Measurements from ENCODE around the gene DENND2A.
"Not testable (repeated sequence)": the region's sequence is repeated elsewhere in the genome, so short reads cannot be mapped to it uniquely, and the experiment has no call there.

Gene DENND2A

DNA sequence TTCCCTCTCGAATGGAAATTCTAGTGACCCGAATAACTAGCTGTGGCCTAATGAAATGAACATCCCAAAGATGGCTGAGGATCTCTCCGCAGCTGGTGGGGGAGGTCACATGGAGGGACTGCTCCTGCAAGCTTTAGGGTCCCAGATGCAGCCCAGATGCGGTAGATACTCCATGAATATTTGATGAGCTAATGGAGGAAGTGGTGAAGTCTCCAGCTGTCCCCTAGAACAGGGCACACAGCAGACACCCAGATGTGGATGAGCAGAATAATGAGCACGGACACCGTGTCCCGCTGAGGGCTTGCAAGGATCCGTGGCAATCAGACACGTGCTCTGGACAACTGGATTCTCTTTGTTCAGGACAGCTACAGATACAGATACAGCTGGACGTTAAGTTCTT, 59.2 kb downstream of the DENND2A start:
- no peak for DNase-seq

DNA sequence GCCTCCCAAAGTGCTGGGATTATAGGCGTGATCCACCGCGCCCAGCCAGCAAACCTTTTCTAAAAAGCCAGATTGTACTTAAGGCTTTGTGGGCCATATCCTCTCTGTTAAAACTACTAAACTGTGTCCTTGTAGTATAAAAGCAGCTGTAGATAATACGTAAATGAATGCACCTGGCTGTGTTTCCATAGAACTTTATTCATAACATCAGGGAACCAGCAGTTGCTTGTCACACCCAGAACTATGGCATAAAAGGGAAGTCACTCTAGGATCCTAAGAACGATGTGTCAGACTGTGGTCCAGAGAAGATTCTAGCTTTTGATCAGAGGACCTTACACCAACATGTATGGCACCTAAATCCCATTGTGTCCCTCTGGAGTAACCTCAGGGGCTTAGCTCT, 63.0 kb downstream of the DENND2A start:
- no peak for DNase-seq

DNA sequence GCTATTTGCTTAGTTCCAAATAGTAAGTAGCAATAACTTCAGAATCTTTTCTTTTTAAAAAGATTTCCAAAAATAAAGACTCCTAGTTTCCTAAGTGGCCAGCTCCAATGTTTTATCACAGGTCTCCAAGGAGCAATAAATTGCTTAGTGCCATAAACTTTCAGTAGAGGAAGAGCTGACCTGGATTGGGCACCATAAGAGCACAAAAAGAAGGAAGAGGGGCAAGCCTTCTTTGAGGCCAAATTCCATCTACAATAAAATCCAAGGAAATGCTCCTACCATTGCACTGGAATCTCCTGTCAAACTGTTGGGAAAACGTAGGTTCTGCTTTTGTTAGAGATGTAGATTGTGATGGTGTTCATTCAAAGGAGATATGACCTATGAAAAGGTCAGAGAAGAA, 64.0 kb downstream of the DENND2A start:
- no peak for DNase-seq

DNA sequence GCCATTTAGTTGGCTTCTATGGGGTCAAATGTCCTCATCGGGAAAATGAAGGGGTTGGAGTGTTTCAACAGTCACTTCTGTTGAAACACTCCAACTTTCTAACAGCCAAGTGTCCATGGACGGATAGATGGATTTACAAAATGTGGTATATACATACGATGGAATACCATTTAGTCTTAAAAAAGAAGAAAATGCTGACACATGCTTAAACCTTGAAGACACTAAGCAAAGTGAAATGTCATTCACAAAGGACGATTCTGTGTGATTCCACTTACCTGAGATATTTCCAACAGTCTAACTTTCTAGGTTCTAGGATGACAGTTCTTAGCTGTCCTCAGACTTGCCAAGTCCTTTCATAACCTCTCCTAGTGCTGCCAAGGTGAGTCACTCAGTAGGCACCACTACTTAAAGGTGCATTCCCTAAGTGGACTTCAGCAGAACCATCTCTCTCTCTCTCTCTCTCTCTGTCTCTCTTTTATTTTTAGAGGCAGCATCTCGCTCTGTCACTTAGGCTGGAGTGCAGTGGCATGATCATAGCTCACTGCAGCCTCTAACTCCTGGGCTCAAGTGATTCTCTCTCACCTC, 69.0 kb downstream of the DENND2A start:
- no peak for DNase-seq

DNA sequence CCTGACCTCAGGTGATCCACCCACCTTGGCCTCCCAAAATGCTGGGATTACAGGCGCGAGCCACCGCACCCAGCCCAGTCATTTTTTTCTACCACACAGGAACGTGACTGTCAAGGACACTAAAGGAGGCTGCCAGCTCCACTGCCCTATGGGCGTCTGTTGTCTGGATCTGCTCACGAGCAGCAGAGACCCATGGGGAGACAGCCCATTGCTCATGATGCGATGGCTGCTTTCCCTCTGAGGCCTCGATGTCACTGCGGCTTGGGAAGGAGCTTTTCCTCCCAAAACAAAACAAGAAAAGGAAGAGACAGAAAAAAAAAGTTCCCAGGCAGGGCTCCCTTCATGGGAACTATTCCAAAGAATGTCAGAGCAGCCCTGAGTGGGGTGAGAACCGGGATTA, 70.5 kb downstream of the DENND2A start:
- DNase-seq, result no peak

GRCh38 chr7:140568021-140568813, 72.4 kb downstream of the DENND2A start:
- no peak for DNase-seq

DNA sequence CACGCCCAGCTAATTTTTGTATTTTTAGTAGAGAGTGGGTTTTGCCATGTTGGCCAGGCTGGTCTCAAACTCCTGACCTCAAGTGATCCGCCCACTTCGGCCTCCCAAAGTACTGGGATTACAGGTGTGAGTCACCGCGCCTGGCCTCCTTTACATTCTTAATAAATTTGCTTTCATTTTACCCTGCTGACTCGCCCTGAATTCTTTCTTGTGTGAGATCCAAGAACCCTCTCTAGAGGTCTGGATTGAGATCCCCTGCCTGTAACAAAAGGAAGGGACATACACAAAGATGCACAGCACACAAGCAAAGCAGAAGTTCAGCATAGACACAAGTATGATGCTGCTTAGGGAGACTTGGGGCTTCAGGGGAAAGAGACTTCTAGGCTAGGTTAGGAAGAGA, 74.4 kb downstream of the DENND2A start:
- not testable (repeated sequence) for DNase-seq

GRCh38 chr7:140565761-140566160, 74.9 kb downstream of the DENND2A start:
- not testable (repeated sequence) for DNase-seq

- no peak for DNase-seq
These were observed 76.0 kb downstream of the DENND2A start for GRCh38 chr7:140564643-140565042.

DNA sequence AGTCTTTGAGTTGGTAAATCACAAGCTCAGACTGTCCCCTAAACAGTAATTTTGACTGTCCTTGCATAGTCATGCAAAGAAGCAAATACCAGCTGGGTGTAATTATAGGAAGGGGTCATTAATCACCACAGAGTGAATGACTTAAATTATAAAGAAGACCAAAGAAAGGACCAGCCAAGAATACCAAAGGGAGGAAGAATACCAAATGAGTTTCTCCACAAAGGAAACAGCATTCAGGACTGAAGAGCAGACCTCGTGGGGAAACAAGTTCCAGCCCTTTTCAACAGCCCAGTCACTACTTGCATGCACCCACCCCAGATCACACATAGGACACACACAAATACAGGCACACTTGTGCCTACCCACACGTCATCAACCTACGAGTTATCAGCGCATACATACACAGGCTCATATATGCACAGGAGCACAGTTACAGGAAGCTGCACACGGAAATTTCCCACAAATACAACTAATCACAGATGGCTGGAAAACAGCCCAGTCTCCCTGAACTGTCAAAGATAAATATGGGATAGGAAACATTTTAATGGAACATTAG, 77.6 kb downstream of the DENND2A start:
- no peak for DNase-seq

DNA sequence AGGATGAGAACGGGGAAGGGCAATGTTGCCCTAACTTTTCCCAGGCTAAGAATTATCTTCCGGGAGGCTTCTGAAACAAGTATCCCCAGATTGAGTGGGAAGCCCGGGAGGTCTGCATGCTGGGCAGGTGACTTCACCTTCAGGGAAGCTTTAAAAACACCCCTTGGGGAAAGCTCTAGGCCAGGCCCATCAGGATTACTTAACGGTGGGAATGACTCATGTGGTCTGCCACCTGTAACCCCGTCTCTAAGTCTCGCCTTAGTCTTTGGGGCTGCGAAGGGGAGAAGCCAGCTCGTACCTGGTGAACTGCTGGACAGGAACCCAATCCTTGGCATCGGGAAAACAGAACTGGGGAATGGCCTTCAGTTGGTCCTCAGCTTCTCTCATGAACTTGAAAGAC, 81.2 kb downstream of the DENND2A start:
- DNase-seq, result no peak

DNA sequence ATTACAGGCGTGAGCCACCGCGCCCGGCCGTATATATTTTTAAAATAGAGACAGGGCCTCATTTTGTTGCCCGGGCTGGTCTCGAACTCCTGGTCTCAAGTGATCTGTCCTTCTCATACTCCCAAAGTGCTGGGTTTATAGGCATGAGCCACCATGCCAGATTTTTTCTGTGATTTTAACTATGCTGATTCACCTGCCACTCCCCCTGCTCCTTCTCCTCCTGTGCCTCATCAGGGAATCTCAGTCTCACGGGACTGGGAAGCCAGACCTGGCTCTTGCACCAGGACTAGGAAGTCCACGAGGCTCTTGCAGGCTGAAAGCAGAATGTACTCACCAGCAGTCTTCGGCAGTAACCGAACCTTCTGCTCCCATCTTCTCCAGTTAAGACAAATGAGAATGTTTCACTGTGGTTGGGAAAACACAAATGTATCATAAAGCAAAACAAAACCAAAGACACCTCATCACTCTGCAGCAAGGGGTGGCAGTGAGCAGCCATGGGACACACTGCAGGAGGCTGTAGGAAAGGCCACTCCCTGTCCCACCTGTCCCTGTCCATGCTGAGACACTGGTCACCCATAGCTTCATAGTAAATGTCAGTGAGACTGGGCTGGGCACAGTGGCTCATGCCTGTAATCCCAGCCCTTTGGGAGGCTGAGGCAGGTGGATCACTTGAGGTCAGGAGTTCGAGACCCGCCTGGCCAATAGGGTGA, 82.6 kb downstream of the DENND2A start:
- DNase-seq, result no peak

GRCh38 chr7:140557069-140557468, 83.5 kb downstream of the DENND2A start:
- DNase-seq, result no peak

- DNase-seq, result not testable (repeated sequence)
These were observed 87.4 kb downstream of the DENND2A start for GRCh38 chr7:140553236-140553635.

DNA sequence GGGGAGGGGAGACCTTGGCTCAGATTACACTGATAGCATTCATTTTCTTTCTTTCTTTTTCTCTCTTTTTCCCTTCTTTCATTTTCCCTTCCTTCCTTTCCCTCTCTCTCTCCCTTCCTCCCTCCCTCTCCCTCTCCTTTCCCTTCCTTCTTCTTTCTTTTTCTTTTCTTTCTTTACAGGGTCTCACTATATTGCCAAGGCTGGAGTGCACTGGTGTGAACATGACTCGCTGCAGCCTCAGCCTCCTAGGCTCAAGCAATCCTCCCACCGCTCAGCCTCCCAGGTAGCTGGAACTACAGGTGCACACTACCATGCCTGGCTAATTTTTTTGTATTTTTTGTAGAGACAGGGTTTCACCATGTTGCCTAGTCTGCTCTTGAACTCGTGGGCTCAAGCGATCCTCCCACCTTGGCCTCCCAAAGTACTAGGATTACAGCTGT, 88.4 kb downstream of the DENND2A start:
- DNase-seq, result no peak

GRCh38 chr7:140551355-140552239, 89.0 kb downstream of the DENND2A start:
- no peak for DNase-seq

GRCh38 chr7:140546947-140547346, 93.7 kb downstream of the DENND2A start:
- no peak for DNase-seq

DNA sequence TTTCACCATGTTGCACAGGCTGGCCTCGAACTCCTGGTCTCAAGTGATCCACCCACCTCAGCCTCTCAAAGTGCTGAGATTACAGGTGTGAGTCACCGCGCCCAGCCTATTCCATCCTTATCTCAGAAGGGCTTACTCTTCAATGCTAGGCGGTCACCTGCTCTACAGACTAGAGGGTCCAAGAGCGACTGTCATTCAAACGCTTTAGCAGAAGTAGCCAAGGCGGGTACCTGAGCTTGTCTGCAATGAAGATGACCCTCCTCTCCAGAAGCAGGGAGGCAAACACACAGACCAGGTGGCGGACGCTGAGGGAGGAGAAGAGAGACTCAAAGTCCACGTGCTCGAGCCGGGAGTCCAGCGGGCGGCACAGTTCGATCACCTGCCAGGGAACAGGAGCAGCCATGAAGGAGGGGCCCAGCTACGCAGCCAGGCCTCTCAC, 96.2 kb downstream of the DENND2A start:
- no peak for DNase-seq

- no peak for DNase-seq
These were observed 98.4 kb downstream of the DENND2A start for GRCh38 chr7:140542228-140542603.

DNA sequence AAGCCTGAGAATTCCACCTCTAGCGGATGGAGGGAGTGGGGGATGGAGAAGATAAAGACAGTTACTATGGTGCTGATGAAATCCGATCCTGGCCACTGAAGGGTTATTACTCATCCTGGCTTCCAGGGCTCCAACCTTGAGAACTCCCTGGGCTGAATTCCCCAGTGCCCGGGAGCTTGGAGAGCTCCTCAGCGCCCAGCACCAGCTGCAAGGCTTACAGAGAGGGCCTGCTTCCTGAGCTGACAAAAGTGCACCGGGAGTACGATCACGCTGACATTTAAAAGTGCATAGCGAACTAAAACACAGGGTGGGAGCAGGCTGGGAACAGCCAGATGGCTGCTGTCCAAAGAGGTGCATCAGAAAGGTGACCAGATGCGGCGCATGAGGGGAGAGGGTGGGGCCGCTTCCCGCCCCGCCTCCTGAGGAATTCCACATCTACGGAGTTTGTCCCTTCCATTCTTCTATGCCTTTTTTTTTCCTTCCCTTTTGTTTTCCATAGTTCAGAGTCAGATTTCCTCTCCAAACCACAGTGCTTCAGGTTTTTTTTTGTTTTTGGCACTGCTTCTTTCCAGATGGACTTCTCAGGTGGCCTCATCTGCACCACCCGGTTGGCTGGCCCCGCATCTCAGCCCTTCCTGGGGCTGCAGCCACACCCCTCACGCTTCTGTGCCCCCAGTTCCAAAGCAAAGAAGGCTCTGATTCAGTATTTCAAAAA, 98.9 kb downstream of the DENND2A start:
- DNase-seq, result no peak

DNA sequence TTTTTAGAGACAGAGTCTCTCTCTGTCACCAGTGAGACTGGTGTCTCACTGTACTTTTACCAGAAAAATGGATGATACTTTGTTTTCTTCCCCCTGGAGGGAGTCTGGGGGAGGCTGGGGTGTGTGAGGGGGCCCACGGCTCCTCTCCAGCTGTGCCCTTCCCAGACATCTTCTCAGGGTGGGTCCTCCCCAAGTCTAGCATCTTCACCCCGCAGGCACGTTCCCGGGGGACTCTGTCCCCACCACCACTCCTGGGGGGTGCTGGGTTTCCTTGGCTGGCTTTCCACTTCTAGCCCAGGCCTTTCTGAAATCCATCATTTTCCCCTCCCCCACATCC, 99.5 kb downstream of the DENND2A start:
- DNase-seq, result no peak

GRCh38 chr7:140540136-140540777, 100.4 kb downstream of the DENND2A start:
- DNase-seq, result no peak
